NCI-H2029 (cell line): ENCODE data around the gene COL26A1.
"Not testable (repeated sequence)": the region's sequence is repeated elsewhere in the genome, so short reads cannot be mapped to it uniquely, and the experiment has no call there.

Experiments used
- DNase-seq: peaks from one replicate; lab custom pipeline; 2025; lab: John Stamatoyannopoulos, UW

COL26A1 gene

DNA sequence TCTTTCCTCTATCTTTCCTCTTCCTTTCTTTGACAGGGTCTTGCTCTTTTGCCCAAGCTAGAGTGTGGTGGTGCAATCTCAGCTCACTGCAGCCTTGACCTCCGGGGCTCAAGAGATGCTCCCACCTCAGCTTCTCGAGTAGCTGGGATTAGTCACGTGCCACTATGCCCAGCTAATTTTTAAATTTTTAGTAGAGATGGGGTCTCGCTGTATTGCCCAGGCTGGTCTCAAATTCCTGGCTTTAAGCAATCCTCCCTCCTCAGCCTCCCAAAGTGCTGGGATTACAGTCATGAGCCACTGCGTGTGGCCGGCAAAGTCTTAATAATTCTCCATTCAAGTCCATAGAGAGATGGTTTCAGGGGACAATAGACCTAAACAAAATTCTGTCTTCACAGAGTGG lies 40.2 kb downstream of the COL26A1 start:
- no peak for DNase-seq

DNA sequence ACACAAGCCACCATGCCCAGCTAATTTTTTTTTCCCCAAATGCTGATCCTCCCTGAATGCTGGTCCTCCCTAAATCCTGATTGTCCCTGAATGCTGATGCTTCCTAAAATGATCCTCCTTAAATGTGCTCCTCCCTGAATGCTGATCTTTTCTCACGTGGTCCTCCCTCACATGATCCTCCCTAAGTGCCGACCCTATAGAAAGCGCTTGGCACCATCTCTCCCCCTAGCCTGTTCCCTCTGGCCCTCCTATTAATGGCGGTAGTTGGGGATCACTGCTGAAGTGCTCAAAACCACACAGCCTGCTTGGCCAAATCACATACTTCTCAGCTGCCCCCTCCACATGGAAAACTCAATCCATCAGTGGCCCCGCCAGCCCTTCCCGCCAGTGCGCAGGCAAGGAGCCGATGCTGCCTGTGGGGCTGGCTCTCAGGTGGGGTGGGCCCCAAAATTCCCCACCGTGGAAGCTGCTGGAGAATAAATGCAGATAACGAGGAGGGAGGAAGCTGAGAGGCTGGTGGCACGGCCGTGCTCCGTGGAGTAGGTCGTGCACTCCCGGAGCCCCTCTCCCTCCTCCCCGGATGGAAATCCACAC lies 42.9 kb downstream of the COL26A1 start:
- DNase-seq, result no peak

DNA sequence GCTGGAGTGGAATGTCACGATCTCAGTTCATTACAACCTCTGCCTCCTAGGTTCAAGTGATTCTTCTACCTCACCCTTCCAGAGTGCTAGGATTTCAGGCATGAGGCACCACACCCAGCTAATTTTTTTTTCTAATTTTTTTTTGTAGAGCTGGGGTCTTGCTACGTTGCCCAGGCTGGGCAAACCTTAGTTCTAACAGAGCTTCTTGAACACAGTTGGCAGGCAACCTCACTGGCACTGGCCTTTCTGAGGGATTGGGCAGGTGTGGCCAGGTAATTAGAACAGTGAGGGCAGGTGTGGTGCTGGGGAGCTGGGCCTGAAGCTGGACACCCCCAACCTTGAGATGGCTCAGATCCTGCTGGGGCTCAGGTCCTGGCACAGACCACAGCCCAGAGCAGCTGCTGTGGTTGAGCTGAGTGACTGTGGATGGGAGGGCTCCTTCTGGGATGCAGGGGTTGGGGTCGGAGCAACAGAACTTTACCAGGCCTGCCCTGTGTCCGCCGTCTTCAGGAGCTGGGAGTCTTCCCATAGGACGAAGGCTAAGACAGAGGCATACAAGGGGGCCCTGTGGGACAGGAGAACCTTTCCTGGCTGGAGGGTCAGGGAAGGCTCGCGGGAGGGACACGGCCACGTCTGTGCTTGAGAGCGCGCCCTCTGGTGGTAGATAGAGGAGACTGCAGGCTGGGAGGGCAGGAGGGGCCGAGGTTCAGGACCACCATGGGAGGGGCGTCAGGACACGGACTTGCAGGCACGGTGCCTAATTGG lies 48.2 kb downstream of the COL26A1 start:
- no peak for DNase-seq

DNA sequence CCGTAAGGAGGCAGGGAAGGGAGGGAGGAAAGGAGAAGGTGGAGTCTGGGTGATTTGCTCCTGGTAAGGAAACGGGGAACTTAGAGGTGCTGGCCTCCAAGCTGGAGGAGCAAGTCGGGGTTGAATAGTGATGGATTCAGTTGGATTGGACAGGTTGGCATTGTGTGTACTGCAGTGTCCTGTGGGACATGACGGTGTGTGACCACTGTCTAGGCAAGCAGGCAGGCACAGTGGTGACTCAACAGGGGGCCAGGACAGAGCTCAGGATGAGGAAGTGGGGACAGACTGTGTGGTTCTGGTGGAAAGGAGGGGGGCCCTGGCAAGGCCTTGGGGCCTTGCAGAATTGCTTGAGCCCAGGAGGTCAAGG lies 48.8 kb downstream of the COL26A1 start:
- DNase-seq, result no peak

DNA sequence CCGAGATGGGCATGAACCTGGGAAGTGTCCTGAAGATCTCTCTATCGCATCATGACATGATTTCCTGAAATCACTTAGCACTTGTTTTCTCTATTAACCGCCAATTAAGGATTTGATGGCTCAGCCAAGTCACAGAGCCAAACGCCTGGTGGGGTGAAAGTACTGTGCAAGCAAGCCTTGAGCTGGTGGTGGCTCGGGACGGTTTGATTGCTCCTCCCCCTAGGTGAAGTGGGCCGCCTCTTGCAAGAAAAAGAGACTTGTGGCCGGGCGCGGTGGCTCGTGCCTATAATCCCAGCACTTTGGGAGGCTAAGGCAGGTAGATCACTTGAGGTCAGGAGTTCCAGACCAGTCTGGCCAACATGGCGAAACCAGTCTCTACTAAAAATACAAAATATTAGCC lies 50.3 kb downstream of the COL26A1 start:
- no peak for DNase-seq

DNA sequence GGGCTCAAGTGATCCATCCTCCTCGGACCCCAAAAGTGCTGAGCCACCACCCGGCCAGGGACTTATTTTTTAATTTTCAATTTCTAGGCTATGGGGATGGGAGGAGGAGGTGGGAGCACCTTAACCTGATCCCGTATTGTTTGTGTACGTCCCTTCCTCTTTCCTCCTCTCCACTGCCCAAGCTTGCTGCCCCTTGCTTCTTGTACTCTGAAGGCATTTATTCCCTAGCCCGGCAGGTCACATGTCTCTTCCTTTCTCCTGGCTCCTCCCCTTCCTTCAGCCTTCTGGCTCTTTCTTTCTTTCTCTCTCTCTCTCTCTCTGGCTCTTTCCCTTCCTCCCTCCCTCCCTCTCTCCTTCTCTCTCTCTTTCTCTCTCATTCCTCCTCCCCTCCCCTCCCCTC lies 56.0 kb downstream of the COL26A1 start:
- no peak for DNase-seq

DNA sequence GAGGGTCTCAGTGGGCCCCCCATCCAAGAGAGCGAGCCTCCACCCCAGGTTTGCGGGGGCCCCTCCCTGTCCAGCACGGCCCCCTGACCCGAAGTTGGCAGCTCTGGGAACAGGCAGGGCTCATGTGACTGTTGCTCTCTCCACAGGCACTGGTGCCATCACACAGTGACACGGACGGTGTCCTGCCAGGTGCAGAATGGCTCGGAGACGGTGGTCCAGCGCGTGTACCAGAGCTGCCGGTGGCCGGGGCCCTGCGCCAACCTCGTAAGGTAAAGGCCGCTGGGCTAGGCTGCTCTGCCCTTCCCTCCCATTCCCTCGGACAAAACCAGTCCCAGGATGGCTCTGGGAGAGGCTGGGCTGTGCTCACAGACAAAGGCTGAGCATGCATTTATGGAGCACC lies 57.2 kb downstream of the COL26A1 start:
- DNase-seq, result no peak

DNA sequence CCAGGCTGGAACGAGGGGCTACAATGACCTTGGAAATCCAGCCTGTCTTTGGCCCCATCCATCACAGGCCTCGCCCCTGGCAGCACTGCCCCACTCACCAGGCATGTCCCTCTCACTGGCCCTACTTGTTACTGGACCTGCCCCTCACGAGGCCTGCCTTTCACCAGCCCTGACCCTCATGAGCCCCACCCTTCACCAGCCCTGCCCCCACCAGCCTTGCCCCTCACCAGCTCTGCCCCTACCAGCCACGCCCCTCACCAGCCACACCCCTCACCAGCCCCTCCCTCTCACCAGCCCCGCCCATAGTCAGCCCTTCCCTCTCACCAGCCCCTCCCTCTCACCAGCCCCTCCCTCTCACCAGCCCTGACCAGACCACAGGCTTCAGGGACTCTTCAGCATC lies 57.8 kb downstream of the COL26A1 start:
- DNase-seq, result no peak

DNA sequence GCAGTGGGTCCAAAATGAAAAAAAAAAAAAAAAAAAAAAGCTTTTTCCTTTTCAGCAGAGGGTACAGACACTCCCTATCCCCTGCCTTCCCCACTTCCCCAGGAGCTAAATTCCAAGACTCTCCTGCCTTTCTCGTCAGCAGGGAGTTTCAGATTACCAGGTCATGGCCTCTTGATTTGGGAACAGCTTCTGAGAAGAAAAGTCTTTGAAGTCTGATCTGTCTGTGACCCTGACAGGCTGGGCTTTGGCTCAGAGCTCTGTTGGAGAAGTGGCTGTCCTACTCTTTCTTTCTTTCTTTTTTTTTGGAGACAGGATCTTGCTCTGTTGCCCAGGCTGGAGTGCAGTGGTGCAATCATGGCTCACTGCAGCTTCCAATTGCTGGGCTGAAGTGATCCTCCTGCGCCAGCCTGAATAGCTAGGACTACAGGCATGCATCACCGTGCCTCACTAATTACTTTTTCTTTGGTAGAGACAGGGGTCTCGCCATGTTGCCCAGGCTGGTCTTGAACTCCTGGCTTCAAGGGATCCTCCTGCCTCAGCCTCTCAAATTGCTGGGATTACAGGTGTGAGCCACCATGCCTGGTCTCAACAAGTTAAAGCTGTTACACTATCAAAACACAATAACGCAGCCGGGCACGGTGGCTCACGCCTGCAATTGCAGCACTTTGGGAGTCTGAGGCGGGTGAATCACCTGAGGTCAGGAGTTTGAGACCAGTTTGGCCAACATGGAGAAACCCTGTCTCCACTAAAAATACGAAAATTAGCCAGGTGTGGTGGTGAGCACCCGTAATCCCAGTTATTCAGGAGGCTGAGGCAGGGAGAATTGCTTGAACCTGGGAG lies 59.9 kb downstream of the COL26A1 start:
- no peak for DNase-seq

DNA sequence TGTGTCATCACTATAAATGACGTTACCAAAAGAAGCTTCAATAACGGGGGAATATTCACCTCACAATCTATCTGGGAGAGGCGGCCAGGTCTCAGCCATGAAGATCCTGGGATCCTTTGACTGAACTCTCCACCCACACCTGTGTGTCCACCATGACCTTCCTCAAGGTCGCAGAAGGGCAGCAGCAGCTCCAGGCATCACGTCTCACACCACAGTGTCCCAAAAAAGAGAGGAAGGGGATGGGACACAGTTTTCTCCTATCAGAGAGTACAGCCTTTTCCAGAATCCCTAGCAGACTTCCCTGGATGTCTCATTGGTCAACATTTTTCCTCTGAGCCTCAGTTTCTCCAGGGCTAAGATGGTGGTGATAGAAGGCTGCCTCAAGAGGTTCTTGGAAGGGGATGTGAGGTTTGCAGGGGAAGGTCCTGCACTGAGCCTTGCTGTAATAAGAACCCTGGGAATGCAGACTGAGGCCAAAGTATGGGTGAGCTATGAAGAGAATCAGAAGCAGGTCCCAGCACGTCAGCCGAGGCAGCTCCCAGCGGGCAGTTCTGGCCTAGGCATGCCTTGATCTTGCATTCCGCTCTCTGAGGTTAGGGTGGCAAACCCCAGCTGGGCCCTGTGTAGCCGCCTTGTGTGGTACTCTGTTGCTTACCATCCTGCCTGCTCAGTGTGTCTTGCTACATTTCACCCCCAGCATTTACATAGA lies 63.8 kb downstream of the COL26A1 start:
- no peak for DNase-seq

DNA sequence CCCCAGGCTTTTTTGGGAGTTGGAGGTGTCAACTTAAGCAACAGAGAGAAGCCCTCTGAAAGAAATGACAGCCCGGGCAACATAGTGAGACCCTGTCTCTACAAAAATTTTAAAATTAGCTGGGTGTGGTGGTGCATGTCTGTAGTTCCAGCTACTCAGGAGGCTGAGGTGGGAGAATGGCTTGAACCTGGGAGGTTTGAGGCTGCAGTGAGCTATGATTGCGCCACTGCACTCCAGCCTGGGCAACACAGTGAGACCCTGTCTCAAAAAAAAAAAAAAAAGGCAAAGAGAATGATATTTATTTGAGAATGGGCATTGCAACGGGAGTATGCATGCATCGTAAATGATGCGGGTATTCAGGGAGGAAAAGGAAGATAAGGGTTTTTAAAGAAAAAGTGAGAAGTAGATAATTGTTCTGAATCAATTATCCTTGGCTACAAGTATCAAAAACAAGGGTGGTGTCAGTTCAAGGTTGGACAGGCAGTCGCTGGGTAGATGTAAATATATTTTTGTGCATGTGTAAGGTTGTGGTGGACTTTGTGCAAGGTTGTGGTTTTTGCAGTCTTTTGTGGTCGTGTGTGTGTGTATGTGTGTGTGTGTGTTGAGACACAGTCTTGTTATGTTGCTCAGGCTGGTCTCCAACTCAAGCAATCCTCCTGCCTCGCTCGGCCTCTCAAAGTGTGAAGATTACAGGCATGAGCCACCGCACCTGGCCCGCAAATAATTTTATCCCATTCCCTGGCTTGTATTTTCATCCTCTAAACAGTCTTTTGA lies 65.6 kb downstream of the COL26A1 start:
- DNase-seq, result no peak

DNA sequence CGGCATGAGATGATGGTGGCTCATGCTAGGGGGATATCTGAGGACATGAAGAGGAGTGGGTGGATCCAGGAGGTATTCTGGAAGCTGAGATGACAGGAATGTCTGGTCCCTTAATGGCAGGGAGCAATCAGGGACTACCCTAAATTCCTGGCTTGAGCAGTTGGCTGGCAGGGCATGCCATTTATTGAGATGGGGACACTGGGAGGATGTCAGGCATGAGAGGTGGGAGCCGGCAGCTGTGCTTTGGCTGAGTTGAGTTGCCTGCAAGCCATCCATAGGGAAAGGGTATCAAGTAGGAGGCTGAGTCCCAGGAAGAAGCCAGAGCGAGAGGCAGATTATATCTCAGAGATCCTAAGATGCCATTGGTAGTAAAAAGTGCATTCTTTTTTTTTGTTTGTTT lies 69.6 kb downstream of the COL26A1 start:
- DNase-seq, result no peak

DNA sequence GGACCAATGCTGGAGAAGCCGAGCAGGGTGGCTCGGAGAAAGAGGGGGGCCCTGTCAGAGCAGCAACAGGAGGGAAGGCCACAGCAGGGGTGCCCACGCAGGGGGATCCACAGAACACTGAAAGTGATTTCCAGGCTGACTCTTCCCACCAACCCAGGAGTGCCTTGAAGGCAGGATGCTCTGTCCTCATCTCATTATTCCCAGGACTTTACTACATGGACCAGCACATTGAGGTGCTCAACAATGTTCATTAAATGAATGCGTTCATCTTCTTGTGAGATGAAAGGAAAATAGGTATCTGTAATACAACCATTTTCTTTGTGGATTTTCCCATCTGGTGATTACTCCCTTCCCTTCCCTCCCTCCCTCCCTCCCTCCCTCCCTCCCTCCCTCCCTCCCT lies 71.0 kb downstream of the COL26A1 start:
- no peak for DNase-seq

DNA sequence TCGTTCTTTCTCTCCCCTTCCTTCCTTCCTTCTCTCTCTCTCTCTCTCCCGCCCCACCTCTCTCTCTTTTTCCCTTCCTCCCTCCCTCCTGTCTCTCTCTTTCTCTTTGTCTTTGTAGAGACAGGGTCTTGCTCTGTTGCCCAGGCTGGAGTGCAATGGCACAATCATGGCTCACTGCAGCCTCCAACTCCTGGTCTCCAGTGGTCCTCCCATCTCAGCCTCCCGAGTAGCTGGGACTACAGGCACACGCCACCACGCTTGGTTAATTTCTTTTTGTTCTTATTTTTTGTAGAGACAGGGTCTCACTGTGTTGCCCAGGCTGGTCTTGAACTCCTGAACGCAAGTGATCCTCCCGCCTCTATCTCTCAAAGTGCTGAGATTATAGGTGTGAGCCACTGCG lies 71.5 kb downstream of the COL26A1 start:
- DNase-seq, result not testable (repeated sequence)

DNA sequence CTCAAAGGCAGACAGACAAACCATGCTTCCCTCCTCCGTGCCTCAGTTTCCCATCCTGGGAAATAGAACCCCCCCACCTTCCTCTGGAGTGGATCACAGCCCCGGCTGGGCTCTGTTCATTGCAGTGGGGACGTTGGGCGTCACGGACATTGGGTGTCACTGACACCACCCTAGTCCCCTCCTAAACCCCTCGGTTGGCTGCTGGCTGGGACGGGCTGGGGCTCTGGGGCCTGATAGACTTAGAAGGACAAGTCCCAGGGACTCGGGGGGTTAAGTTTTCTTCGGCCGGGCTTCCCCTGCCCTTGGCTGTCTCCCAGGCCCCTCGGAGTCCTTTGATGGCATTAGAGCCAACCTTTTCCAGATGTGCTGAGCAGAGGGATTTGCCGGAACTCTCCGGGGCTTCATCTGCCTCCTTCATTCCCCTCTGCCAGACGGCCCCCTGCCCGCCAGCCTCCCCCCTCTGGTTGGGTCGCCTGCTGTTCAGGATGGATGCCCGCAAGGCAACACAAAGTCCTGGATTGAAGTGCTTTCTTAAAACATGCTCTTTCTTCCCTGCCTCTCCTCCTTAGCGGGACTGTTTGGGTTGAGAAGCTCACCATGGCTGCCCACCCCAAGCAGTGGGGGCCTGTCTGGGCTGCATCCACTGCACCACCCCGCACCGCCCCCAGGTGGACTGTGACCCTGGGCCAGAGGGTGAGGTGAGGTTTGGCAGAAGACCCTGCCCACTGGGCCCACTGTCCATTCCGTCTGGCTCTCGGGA lies 73.0 kb downstream of the COL26A1 start:
- no peak for DNase-seq

DNA sequence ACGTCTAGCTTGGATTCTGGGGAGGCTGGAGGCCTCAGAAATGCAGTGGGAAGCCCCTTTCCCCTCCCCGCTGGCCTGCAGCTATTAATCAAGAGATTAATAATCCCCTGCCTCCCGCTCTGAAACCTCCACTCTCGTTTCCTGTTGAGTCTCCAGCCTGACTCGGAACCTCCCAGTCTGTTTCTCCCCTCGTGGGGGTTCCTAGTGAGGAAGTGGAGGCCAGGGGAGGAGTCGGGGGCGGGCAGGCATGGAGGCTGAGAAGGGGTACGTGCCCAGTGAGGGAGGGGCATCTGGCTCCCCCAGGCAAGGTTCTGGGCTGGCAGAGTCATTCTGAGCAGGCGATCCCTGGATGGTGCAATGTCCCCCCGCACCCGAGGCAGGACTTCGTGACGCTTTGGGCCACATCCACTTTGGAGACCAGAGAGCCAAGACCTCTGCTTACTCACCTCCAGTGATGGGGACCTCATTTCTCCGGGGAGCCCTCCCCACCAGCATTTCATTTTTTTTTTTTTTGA lies 73.6 kb downstream of the COL26A1 start:
- no peak for DNase-seq

DNA sequence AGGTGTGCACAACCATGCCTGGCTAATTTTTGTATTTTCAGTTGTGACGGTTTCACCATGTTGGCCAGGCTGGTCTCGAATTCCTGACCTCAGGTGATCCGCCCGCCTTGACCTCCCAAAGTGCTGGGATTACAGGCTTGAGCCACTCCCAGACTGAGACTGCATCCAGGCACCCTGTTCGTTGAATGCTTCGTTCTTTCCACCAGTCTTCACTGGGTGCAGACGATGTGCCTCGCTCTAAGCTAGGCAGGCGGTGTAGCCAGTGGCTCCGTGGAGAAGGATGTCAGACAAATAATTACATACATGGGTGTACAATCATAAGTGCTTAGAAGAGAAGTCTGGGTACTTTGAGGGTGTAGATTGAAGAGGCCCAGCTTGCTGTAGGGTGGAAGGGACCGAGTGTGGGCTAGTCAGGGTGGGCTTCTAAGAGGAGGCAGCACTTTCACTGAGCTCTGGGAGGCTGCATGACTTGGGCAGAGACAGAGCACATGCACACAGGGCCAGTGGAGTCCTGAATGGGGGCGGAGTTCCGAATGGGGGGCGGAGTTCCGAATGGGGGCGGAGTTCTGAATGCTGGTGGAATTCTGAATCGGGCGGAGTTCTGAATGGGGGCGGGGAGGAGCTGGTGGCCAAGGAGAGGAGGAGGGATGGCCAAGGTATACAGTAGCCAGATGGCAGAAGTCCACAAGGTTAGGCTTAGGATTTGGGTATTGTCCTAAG lies 74.3 kb downstream of the COL26A1 start:
- no peak for DNase-seq

DNA sequence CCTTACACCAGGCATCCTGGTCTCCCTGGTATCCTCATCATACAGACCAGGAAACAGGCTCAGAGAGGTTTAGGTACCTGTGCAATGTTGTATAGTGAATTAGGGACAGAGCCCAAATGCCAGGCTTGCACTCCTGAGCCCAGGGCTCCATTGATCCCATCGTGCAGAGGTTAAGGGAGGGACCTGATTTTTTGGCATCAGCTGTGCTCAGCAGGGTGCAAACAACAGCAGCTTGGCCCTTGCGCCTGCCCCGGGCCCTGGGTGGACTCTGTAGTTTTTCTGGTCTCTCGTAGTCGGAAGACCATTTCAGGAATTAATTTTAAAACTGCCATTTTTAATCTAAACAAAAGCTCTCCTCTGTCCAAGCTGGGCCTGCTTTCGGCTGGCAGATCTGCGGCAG lies 79.2 kb downstream of the COL26A1 start:
- no peak for DNase-seq

DNA sequence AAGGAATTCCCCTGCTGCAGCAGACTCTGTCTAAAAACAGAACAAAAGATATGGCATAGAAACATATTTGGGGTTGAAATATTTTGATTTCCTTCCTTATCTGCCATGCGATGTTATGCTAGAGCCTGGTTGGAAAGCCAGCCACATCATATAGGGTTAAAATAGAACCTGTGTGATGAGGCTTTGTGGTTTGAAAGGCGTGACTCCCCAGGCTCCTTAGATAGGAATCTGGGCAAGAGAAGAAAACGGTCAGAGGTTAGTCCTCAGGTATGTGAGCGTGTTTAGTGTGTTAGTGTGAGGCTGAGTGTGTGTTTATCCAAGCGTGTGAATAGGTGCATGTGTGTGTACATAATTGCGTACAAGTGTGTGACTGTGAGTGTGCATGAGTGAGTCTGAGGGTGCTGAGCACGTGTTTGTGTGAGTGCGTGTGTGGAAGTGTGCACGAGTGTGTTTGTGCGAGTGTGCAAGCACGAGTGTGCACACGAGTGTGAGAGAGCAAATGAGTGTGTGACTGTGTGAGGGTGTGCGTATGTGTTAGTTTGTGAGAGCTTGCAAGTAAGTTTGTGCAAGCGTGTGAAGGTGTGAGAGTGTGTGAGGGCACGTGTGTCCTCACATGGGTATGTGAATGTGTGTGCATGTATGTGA lies 79.9 kb downstream of the COL26A1 start:
- DNase-seq, result no peak

DNA sequence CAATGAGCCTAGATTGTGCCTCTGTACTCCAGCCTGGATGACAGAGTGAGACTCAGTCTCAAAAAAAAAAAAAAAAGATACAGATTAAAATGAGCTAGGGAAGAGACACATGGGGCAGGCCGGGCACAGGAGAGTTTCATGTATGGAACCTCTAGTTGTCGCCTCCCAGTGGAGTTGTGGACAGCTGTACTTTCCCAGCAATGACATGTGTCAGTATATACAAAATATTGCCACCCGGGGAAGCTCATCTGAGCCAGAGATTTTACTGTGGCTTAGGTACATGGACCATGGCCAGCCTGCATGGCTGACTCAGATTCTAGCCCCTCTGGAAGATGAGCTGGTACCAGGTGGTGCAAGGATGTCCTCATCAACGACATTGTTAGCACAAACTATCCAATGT lies 87.4 kb downstream of the COL26A1 start:
- no peak for DNase-seq
